ENCODE data around the gene HECTD4.
"Not testable (repeated sequence)": the region's sequence is repeated elsewhere in the genome, so short reads cannot be mapped to it uniquely, and the experiment has no call there.

DNA sequence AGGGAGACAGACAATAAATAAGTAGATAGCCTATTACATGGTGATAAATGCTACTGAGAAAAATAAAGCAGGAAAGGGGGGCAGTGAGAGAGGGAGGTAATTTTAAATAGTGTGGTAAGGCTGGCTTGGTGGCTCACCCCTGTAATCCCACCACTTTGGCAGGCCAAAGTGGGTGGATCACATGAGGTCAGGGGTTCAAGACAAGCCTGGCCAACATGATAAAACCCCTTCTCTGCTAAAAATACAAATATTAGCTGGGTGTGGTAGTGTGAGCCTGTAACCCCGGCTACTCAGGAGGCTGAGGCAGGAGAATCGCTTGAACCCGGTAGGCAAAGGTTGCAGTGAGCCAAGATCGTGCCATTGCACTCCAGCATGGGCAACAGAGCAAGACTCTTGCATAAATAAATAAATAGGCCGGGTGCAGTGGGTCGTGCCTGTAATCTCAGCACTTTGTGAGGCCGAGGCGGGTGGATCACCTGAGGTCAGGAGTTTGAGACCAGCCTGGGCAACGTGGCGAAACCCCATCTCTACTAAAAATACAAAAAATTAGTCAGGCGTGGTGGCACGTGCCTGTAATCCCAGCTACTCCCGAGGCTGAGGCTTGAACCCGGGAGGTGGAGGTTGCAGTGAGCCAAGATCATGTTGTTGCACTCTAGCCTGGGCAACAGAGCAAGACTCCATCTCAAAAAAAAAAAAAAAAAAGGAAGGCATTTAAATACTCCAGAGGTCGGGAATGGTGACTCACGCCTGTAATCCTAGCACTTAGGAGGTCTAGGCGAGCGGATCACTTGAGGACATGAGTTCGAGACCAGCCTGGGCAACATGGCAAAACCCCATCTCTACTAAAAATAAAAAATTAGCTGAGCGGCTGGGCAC lies 271.2 kb downstream of the HECTD4 start:
- not testable (repeated sequence) for TF ChIP-seq RAD21 (IDR thresholded peaks at IDR 0.05; ENCODE audit: low read length); RCOR1 (IDR thresholded peaks at IDR 0.05; ENCODE audit: insufficient replicate concordance, low read length); SMC3 (IDR thresholded peaks at IDR 0.05; ENCODE audit: low read depth, low read length); POLR2A (IDR thresholded peaks at IDR 0.05; ENCODE audit: low read depth, low read length); FOS (IDR thresholded peaks at IDR 0.05; ENCODE audit: low read depth, low read length); BHLHE40 (IDR thresholded peaks at IDR 0.05; ENCODE audit: low read depth, low read length)
- TF ChIP-seq, protein P1, sequence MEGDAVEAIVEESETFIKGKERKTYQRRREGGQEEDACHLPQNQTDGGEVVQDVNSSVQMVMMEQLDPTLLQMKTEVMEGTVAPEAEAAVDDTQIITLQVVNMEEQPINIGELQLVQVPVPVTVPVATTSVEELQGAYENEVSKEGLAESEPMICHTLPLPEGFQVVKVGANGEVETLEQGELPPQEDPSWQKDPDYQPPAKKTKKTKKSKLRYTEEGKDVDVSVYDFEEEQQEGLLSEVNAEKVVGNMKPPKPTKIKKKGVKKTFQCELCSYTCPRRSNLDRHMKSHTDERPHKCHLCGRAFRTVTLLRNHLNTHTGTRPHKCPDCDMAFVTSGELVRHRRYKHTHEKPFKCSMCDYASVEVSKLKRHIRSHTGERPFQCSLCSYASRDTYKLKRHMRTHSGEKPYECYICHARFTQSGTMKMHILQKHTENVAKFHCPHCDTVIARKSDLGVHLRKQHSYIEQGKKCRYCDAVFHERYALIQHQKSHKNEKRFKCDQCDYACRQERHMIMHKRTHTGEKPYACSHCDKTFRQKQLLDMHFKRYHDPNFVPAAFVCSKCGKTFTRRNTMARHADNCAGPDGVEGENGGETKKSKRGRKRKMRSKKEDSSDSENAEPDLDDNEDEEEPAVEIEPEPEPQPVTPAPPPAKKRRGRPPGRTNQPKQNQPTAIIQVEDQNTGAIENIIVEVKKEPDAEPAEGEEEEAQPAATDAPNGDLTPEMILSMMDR (conservative IDR thresholded peaks at IDR 0.05; ENCODE audit: low read depth, low read length): not testable (repeated sequence)

All from IMR-90 (cell line).